ENCODE data around the gene STX11. TPM values are rescaled to one million over a fixed set of nuclear protein-coding genes. Genes with fewer than 3 reads are reported as not detected.
"Not testable (repeated sequence)": the region's sequence is repeated elsewhere in the genome, so short reads cannot be mapped to it uniquely, and the experiment has no call there.

STX11 gene
- total RNA-seq, 1 experiment from 2014 or later = 4.6 TPM

- DNase-seq (ENCODE audit: low read depth) = no peak
Observed at GRCh38 chr6:144176043-144176442, 25.7 kb downstream of the STX11 start.

- no peak for DNase-seq (ENCODE audit: low read depth)
Observed at GRCh38 chr6:144177726-144178125, 27.4 kb downstream of the STX11 start.

GRCh38 chr6:144178323-144178722 lies 28.0 kb downstream of the STX11 start:
- DNase-seq (ENCODE audit: low read depth) = no peak

GRCh38 chr6:144179237-144179636 lies 28.9 kb downstream of the STX11 start:
- DNase-seq (ENCODE audit: low read depth) = no peak

GRCh38 chr6:144179828-144180227 lies 29.5 kb downstream of the STX11 start:
- no peak for DNase-seq (ENCODE audit: low read depth)

- DNase-seq (ENCODE audit: low read depth) = not testable (repeated sequence)
Observed at GRCh38 chr6:144180354-144180753, 30.0 kb downstream of the STX11 start.

- no peak for DNase-seq (ENCODE audit: low read depth)
Observed at GRCh38 chr6:144181639-144182038, 31.3 kb downstream of the STX11 start.

GRCh38 chr6:144184186-144184585 lies 33.9 kb downstream of the STX11 start:
- not testable (repeated sequence) for DNase-seq (ENCODE audit: low read depth)

GRCh38 chr6:144185133-144185836 lies 35.0 kb downstream of the STX11 start:
- no peak for DNase-seq (ENCODE audit: low read depth)

GRCh38 chr6:144186817-144187625 lies 36.7 kb downstream of the STX11 start:
- no peak for DNase-seq (ENCODE audit: low read depth)

- no peak for DNase-seq (ENCODE audit: low read depth)
Observed at GRCh38 chr6:144189351-144189750, 39.0 kb downstream of the STX11 start.

- DNase-seq (ENCODE audit: low read depth) = no peak
Observed at GRCh38 chr6:144190080-144190479, 39.8 kb downstream of the STX11 start.

GRCh38 chr6:144190593-144190992 lies 40.3 kb downstream of the STX11 start:
- DNase-seq (ENCODE audit: low read depth) = peak; percentile 33

- no peak for DNase-seq (ENCODE audit: low read depth)
Observed at GRCh38 chr6:144193181-144193580, 42.9 kb downstream of the STX11 start.

- no peak for DNase-seq (ENCODE audit: low read depth)
Observed at GRCh38 chr6:144194293-144194810, 44.0 kb downstream of the STX11 start.

GRCh38 chr6:144195671-144196270 lies 45.5 kb downstream of the STX11 start:
- DNase-seq (ENCODE audit: low read depth) = peak; percentile 38

- DNase-seq (ENCODE audit: low read depth) = peak; percentile 19
Observed at GRCh38 chr6:144197919-144198318, 47.6 kb downstream of the STX11 start.

- DNase-seq (ENCODE audit: low read depth) = no peak
Observed at GRCh38 chr6:144202879-144203468, 52.7 kb downstream of the STX11 start.

GRCh38 chr6:144211160-144211559 lies 60.8 kb downstream of the STX11 start:
- DNase-seq (ENCODE audit: low read depth) = no peak

- DNase-seq (ENCODE audit: low read depth) = no peak
Observed at GRCh38 chr6:144213315-144213714, 63.0 kb downstream of the STX11 start.

GRCh38 chr6:144214029-144214428 lies 63.7 kb downstream of the STX11 start:
- DNase-seq (ENCODE audit: low read depth) = no peak

Data from Daoy (cell line).